Kidney epithelial cell (primary cell): ENCODE measurements around the gene ARFIP1. TPM values are rescaled to one million over a fixed set of nuclear protein-coding genes. Genes with fewer than 3 reads are reported as not detected.

ENCODE experiments used
- DNase-seq: peaks from one replicate; pipeline ENCODE4 v3.0.0-alpha.2; 2010; ENCODE audit warnings: low read depth
- H3K27me3 ChIP-seq: 2 replicates; pipeline ENCODE4 v1.6.0; 2011; ENCODE audit warnings: low read length; ENCODE audit not compliant: control insufficient read depth, insufficient read depth
- H3K36me3 ChIP-seq: 2 replicates; pipeline ENCODE4 v1.5.1; 2011; ENCODE audit warnings: low read length; ENCODE audit not compliant: control insufficient read depth, insufficient read depth
- H3K4me3 ChIP-seq: 2 replicates; pipeline ENCODE4 v1.5.1; 2011; ENCODE audit warnings: low read depth, mild to moderate bottlenecking, control low read depth, low read length
- CTCF ChIP-seq: IDR thresholded peaks from 2 replicates; pipeline ENCODE4 v1.5.1; 2011; ENCODE audit warnings: mild to moderate bottlenecking, moderate library complexity, low read length, control low read depth, inconsistent platforms; ENCODE audit not compliant: insufficient read depth, poor library complexity, severe bottlenecking
- total RNA-seq: library from RNA; depleted of rRNA; stranded (reverse); fragments of >200 nt; gene quantifications from 2 replicates; pipeline ENCODE4 v1.2.3, GENCODE V29; 2015

The ARFIP1 gene
- total RNA-seq, 1 donor from 2014 or later = 34.2 TPM

- H3K36me3 ChIP-seq = no peaks in the 10 kb centered on the region
- no peak for TF ChIP-seq CTCF
- DNase-seq = no peak
- H3K4me3 ChIP-seq = no peak overlapping the region
- H3K27me3 ChIP-seq = no peaks in the 10 kb centered on the region
These were observed 100.5 kb downstream of the ARFIP1 start for GRCh38 chr4:152880263-152880662.

DNA sequence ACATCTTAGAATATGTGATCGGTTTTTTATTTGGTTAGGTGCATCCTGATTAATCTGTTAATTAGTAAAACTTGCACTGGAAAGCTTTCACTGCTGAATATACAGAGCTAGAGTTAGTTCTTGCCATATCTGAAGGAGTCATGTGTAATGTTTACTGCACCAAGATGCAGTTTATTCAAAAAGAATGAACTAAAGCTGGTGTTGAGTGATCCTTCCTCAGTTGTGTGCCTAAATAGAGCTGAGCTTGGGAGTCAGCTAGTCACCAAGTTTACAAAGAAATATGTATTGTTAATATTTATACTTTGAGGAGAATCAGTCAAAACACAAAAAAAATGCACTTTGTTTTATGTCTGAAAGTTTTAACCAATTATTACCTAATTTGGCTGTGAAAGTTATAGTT is 102.2 kb downstream of the ARFIP1 start:
- no peaks in the 10 kb centered on the region for H3K36me3 ChIP-seq

GRCh38 chr4:152885185-152885584 is 105.4 kb downstream of the ARFIP1 start:
- no peaks in the 10 kb centered on the region for H3K36me3 ChIP-seq
- H3K4me3 ChIP-seq = no peak overlapping the region
- no peak for TF ChIP-seq CTCF
- H3K27me3 ChIP-seq = no peaks in the 10 kb centered on the region
- DNase-seq = no peak

More for the DNA sequence above, 102.2 kb downstream of the ARFIP1 start:
- no peaks in the 10 kb centered on the region for H3K27me3 ChIP-seq
- TF ChIP-seq CTCF = no peak
- DNase-seq = no peak
- no peak overlapping the region for H3K4me3 ChIP-seq

DNA sequence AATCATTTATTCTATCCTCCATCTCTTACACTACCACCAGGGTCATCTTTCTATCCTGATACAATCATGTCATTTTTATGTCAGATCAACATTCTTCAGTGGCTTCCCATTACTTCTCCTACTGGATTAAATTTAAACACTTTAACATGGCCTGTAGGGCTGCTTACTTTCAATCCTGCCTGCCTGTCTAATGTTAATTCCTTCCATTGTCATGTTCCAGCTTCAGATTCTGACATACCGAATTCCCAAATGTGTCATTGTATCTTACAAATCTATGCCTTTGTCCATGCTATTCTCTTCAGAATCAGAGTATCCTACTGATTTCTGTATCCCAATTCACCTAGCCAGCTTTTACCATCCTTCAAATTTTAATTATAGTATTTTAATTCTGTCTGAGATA is 106.4 kb downstream of the ARFIP1 start:
- Histone ChIP-seq H3K4me3 (no peak overlapping the region), H3K36me3 (no peaks in the 10 kb centered on the region), H3K27me3 (no peaks in the 10 kb centered on the region)
- DNase-seq = no peak
- TF ChIP-seq CTCF = no peak

GRCh38 chr4:152887981-152888380 is 108.2 kb downstream of the ARFIP1 start:
- DNase-seq = no peak
- Histone ChIP-seq H3K36me3 (no peaks in the 10 kb centered on the region), H3K4me3 (no peak overlapping the region), H3K27me3 (no peaks in the 10 kb centered on the region)
- no peak for TF ChIP-seq CTCF

GRCh38 chr4:152892974-152893373 is 113.2 kb downstream of the ARFIP1 start:
- no peaks in the 10 kb centered on the region for H3K27me3 ChIP-seq
- no peak for TF ChIP-seq CTCF
- DNase-seq = no peak
- no peaks in the 10 kb centered on the region for H3K36me3 ChIP-seq
- H3K4me3 ChIP-seq = no peak overlapping the region
